Peyer's patch (tissue), 4 donors: ENCODE data around the gene SLC22A2. TPM values are rescaled to one million over a fixed set of nuclear protein-coding genes. Genes with fewer than 3 reads are reported as not detected.

ENCODE experiments used
- DNase-seq, 3 donors: peaks; one replicate each; pipeline ENCODE4 v3.0.0-alpha.2; 2017 to 2019
- H3K27ac ChIP-seq, 4 donors: fragments of 200-600 bp; sonication (generic); one replicate each; pipeline ENCODE4 v1.5.1; 2016 to 2019
- H3K27me3 ChIP-seq, 2 donors: fragments of 200-600 bp; sonication (generic); one replicate each; pipeline ENCODE4 v1.5.1; 2019
- H3K36me3 ChIP-seq, 3 donors: fragments of 200-600 bp; sonication (generic); one replicate each; pipeline ENCODE4 v1.5.1; 2016 to 2019
- H3K4me1 ChIP-seq, 4 donors: fragments of 200-600 bp; sonication (generic); one replicate each; pipeline ENCODE4 v1.5.1; 2016 to 2019
- H3K4me3 ChIP-seq, 4 donors: fragments of 200-600 bp; sonication (generic); 1 replicate in 3 of 4; 2 replicates in 1 of 4; pipeline ENCODE4 v1.5.1; 2016 to 2019; ENCODE audit warnings: mild to moderate bottlenecking in 1 of 4
- H3K9me3 ChIP-seq, 4 donors: fragments of 200-600 bp; sonication (generic); one replicate each; pipeline ENCODE4 v1.5.1; 2016 to 2019; ENCODE audit warnings: mild to moderate bottlenecking in 1 of 4
- POLR2A ChIP-seq, 2 donors: fragments of 450-650 bp; IDR thresholded peaks; one replicate each; pipeline ENCODE4 v1.5.1; 2017; ENCODE audit warnings: antibody characterized with exemption in 2 of 2, mild to moderate bottlenecking in 2 of 2, moderate library complexity in 2 of 2
- total RNA-seq, 4 donors: library from RNA; depleted of rRNA; stranded (reverse); fragments of >200 nt; gene quantifications; one replicate each; pipeline ENCODE4 v1.1.0, GENCODE V29; 2016
- TF ChIP-seq, protein P1 (sequence below), 6 experiments: fragments of 450-650 bp in 4 of 6; fragments of 200-600 bp in 2 of 6; sonication (generic) in 1 of 6; IDR thresholded peaks; one replicate each; pipeline ENCODE4 v1.5.1; 2017 to 2019; ENCODE audit warnings: antibody characterized with exemption in 6 of 6, mild to moderate bottlenecking in 3 of 6, moderate library complexity in 1 of 6

The SLC22A2 gene
- total RNA-seq, 4 donors from 2014 or later, result not detected

DNA sequence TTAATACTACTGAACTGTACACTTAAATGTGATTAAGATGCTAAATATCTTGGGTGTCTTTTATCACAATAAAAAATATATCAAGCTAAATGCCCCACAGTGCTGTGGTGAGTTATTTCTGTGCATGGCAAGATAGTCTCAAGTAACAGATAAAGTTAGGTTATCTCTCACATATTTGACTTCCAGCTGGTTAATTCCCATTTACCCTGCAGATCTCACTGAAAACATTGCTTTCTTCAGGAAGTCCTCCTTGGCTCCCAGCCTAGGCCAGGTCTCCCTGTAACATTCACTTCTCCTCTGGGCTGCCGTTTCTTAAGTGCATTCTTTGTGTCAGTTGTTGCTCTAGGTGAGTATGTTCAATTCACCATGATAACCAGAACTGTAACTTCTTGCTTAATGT, 77.9 kb downstream of the SLC22A2 start:
- H3K9me3 ChIP-seq, result no peaks in the 10 kb centered on the region
- DNase-seq, result no peak
- H3K4me3 ChIP-seq, result no peak overlapping the region
- no peak overlapping the region for H3K27ac ChIP-seq
- no peaks in the 10 kb centered on the region for H3K4me1 ChIP-seq
- H3K27me3 ChIP-seq, result no peaks in the 10 kb centered on the region
- H3K36me3 ChIP-seq, result no peaks in the 10 kb centered on the region
- TF ChIP-seq POLR2A (IDR thresholded peaks at IDR 0.05), result no peak

DNA sequence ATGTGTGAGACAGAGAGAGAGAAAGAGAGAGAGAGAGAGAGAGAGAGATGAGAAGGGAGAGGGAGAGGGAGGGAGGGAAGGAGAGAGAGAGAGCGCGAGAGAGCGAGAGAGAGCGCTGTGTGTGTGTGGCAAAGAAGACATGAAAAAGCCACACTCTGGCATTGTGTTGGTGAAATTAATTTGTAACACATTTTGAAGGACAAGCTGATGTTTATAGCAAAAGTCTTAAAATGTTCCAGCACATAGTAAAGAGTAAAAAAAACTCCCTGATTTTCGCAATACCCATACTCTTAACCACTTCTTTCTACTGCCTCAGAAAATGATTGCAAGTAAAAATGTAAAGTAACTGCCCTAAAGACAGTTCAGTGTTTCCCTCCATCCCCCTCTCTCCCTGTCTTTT, 80.3 kb downstream of the SLC22A2 start:
- H3K36me3 ChIP-seq, result no peaks in the 10 kb centered on the region
- no peak for DNase-seq
- no peak overlapping the region for H3K4me3 ChIP-seq
- H3K27ac ChIP-seq, result no peak overlapping the region
- H3K9me3 ChIP-seq, result no peaks in the 10 kb centered on the region
- no peak for TF ChIP-seq POLR2A (IDR thresholded peaks at IDR 0.05)
- TF ChIP-seq, protein P1, sequence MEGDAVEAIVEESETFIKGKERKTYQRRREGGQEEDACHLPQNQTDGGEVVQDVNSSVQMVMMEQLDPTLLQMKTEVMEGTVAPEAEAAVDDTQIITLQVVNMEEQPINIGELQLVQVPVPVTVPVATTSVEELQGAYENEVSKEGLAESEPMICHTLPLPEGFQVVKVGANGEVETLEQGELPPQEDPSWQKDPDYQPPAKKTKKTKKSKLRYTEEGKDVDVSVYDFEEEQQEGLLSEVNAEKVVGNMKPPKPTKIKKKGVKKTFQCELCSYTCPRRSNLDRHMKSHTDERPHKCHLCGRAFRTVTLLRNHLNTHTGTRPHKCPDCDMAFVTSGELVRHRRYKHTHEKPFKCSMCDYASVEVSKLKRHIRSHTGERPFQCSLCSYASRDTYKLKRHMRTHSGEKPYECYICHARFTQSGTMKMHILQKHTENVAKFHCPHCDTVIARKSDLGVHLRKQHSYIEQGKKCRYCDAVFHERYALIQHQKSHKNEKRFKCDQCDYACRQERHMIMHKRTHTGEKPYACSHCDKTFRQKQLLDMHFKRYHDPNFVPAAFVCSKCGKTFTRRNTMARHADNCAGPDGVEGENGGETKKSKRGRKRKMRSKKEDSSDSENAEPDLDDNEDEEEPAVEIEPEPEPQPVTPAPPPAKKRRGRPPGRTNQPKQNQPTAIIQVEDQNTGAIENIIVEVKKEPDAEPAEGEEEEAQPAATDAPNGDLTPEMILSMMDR (IDR thresholded peaks at IDR 0.05), result no peak
- no peaks in the 10 kb centered on the region for H3K4me1 ChIP-seq
- no peaks in the 10 kb centered on the region for H3K27me3 ChIP-seq

GRCh38 chr6:160177220-160177619, 81.4 kb downstream of the SLC22A2 start:
- H3K27me3 ChIP-seq, result no peaks in the 10 kb centered on the region
- H3K9me3 ChIP-seq, result no peaks in the 10 kb centered on the region
- TF ChIP-seq POLR2A (IDR thresholded peaks at IDR 0.05), result no peak
- TF ChIP-seq, protein P1 (IDR thresholded peaks at IDR 0.05), result no peak
- H3K27ac ChIP-seq, result no peak overlapping the region
- no peaks in the 10 kb centered on the region for H3K4me1 ChIP-seq
- no peak for DNase-seq
- H3K36me3 ChIP-seq, result no peaks in the 10 kb centered on the region
- H3K4me3 ChIP-seq, result no peak overlapping the region

DNA sequence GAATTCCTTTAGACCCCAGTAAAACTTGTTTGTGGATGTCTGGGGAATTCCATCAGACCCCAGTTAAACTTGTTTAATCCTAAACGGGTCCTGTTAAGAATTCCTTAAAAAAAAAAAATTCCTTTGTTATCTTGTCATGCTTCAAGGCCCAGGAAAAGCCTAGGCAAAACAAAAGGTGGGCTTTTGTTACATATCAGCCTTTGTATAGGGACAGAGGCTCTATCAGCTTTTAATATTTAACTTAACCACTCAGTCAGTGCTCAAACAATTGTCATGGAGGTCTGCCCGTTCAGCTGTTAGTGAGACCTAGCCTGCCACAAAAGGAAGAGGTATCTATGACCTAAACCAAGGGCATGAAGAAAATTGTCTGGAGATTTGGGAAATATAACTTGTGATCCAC, 83.9 kb downstream of the SLC22A2 start:
- H3K4me3 ChIP-seq, result no peak overlapping the region
- DNase-seq, result no peak

GRCh38 chr6:160173806-160174527, 84.7 kb downstream of the SLC22A2 start:
- Histone ChIP-seq H3K27me3 (no peaks in the 10 kb centered on the region), H3K4me1 (no peaks in the 10 kb centered on the region)
- no peak for TF ChIP-seq POLR2A (IDR thresholded peaks at IDR 0.05)
- TF ChIP-seq, protein P1 (IDR thresholded peaks at IDR 0.05), result no peak

More for the DNA sequence above, 83.9 kb downstream of the SLC22A2 start:
- H3K36me3 ChIP-seq, result no peaks in the 10 kb centered on the region
- no peaks in the 10 kb centered on the region for H3K27me3 ChIP-seq
- no peaks in the 10 kb centered on the region for H3K9me3 ChIP-seq
- no peak for TF ChIP-seq POLR2A (IDR thresholded peaks at IDR 0.05)
- TF ChIP-seq, protein P1 (IDR thresholded peaks at IDR 0.05), result no peak
- H3K27ac ChIP-seq, result no peak overlapping the region
- no peaks in the 10 kb centered on the region for H3K4me1 ChIP-seq

DNA sequence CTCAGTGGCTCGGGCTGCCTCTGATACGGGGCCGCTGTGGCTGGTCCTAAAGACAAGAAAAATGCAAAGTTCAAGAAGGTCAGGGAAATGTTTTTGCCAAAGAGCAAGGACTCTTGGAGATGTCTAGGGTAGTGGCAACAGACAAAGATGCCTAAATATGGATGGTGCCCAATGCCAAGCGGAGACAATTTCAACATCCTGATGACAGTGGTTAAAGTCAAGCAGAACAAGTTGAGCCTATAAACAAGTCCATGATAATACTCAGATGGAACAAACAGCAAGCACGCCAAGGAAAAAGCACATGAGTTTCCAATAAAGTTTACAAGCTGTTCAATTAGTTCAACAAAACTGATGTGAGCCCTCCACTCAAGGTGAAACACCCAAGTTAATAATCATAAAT, 85.9 kb downstream of the SLC22A2 start:
- H3K27ac ChIP-seq, result no peak overlapping the region
- H3K4me1 ChIP-seq, result peaks cover 0 to 7% (median 0%) of the 10 kb centered on the region in 4 donors
- no peak overlapping the region for H3K4me3 ChIP-seq
- no peaks in the 10 kb centered on the region for H3K9me3 ChIP-seq
- DNase-seq, result no peak
- no peaks in the 10 kb centered on the region for H3K36me3 ChIP-seq
- H3K27me3 ChIP-seq, result no peaks in the 10 kb centered on the region
- TF ChIP-seq, protein P1 (IDR thresholded peaks at IDR 0.05), result no peak
- TF ChIP-seq POLR2A (IDR thresholded peaks at IDR 0.05), result no peak

More at GRCh38 chr6:160173806-160174527, 84.7 kb downstream of the SLC22A2 start:
- Histone ChIP-seq H3K36me3 (no peaks in the 10 kb centered on the region), H3K4me3 (no peak overlapping the region), H3K27ac (no peak overlapping the region), H3K9me3 (no peaks in the 10 kb centered on the region)
- DNase-seq, result no peak
